SK-N-SH treated with all-trans-retinoic acid at 6 μM for 48 hours (cell line): ENCODE results near the gene FAM118A.

ENCODE experiments used
- ARNTL ChIP-seq: fragments of 450-650 bp; formaldehyde crosslinking; IDR thresholded peaks from 2 replicates; pipeline ENCODE4 v1.5.0; 2020; ENCODE audit warnings: low read depth, mild to moderate bottlenecking, moderate library complexity, borderline replicate concordance
- BACH2 ChIP-seq: fragments of 250-450 bp; sonication (Bioruptor Pico); IDR thresholded peaks from 2 replicates; pipeline ENCODE4 v1.9.0; 2021; ENCODE audit warnings: mild to moderate bottlenecking, borderline replicate concordance
- OSR1 ChIP-seq: fragments of 250-450 bp; sonication (Bioruptor Pico); IDR thresholded peaks from 2 replicates; pipeline ENCODE4 v1.8.0; 2022; ENCODE audit warnings: moderate library complexity, mild to moderate bottlenecking, inconsistent platforms
- POU6F1 ChIP-seq: fragments of 250-450 bp; sonication (Bioruptor Pico); IDR thresholded peaks from 2 replicates; pipeline ENCODE4 v1.8.0; 2021; ENCODE audit warnings: low read depth, mild to moderate bottlenecking, moderate library complexity, borderline replicate concordance
- RARB ChIP-seq: fragments of 250-450 bp; sonication (Bioruptor Pico); IDR thresholded peaks from 2 replicates; pipeline ENCODE4 v1.8.0; 2021; ENCODE audit warnings: mild to moderate bottlenecking, moderate library complexity
- SNAI2 ChIP-seq: fragments of 250-450 bp; sonication (Bioruptor Pico); IDR thresholded peaks from 2 replicates; pipeline ENCODE4 v1.5.0; 2020; ENCODE audit warnings: mild to moderate bottlenecking, moderate library complexity
- TCF4 ChIP-seq: fragments of 250-450 bp; sonication (Bioruptor Pico); IDR thresholded peaks from 2 replicates; pipeline ENCODE4 v1.8.0; 2021; ENCODE audit warnings: mild to moderate bottlenecking, moderate library complexity, borderline replicate concordance
- TOX ChIP-seq: fragments of 250-450 bp; sonication (Bioruptor Pico); IDR thresholded peaks from 2 replicates; pipeline ENCODE4 v1.8.0; 2021; ENCODE audit warnings: mild to moderate bottlenecking, moderate library complexity, borderline replicate concordance
- TSHZ2 ChIP-seq: fragments of 250-450 bp; sonication (Bioruptor Pico); IDR thresholded peaks from 2 replicates; pipeline ENCODE4 v1.5.0; 2020; ENCODE audit warnings: mild to moderate bottlenecking, moderate library complexity
- ZC3H10 ChIP-seq: fragments of 250-450 bp; sonication (Bioruptor Pico); IDR thresholded peaks from 2 replicates; pipeline ENCODE4 v1.5.1; 2021; ENCODE audit warnings: mild to moderate bottlenecking, moderate library complexity
- ZFP3 ChIP-seq: fragments of 250-450 bp; sonication (Bioruptor Pico); IDR thresholded peaks from 2 replicates; pipeline ENCODE4 v1.5.0; 2020; ENCODE audit warnings: mild to moderate bottlenecking, moderate library complexity
- ZNF565 ChIP-seq: fragments of 450-650 bp; formaldehyde crosslinking; conservative IDR thresholded peaks from 2 replicates; pipeline ENCODE4 v1.5.0; 2020; ENCODE audit warnings: low read depth, mild to moderate bottlenecking, moderate library complexity
- TF ChIP-seq, protein P1 (sequence below): fragments of 250-450 bp; sonication (Bioruptor Pico); IDR thresholded peaks from 2 replicates; pipeline ENCODE4 v1.8.0; 2020; ENCODE audit warnings: mild to moderate bottlenecking, moderate library complexity, borderline replicate concordance
- TF ChIP-seq, protein P2 (sequence below): fragments of 250-450 bp; sonication (Bioruptor Pico); IDR thresholded peaks from 2 replicates; pipeline ENCODE4 v1.5.1; 2021; ENCODE audit warnings: mild to moderate bottlenecking, moderate library complexity

- TF ChIP-seq ARNTL (CRISPR knock-in tag) = no peak
- no peak for TF ChIP-seq TCF4 (CRISPR knock-in tag)
- TF ChIP-seq, protein P1, sequence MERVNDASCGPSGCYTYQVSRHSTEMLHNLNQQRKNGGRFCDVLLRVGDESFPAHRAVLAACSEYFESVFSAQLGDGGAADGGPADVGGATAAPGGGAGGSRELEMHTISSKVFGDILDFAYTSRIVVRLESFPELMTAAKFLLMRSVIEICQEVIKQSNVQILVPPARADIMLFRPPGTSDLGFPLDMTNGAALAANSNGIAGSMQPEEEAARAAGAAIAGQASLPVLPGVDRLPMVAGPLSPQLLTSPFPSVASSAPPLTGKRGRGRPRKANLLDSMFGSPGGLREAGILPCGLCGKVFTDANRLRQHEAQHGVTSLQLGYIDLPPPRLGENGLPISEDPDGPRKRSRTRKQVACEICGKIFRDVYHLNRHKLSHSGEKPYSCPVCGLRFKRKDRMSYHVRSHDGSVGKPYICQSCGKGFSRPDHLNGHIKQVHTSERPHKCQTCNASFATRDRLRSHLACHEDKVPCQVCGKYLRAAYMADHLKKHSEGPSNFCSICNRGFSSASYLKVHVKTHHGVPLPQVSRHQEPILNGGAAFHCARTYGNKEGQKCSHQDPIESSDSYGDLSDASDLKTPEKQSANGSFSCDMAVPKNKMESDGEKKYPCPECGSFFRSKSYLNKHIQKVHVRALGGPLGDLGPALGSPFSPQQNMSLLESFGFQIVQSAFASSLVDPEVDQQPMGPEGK (CRISPR knock-in tag) = no peak
- no peak for TF ChIP-seq ZC3H10 (CRISPR knock-in tag)
- no peak for TF ChIP-seq BACH2 (CRISPR knock-in tag)
- TF ChIP-seq ZFP3 (CRISPR knock-in tag) = no peak
- no peak for TF ChIP-seq TSHZ2 (CRISPR knock-in tag)
- no peak for TF ChIP-seq POU6F1 (CRISPR knock-in tag)
- no peak for TF ChIP-seq ZNF565
- no peak for TF ChIP-seq OSR1 (CRISPR knock-in tag)
- no peak for TF ChIP-seq TOX
- TF ChIP-seq RARB (CRISPR knock-in tag) = no peak
- TF ChIP-seq SNAI2 (CRISPR knock-in tag) = no peak
- TF ChIP-seq, protein P2, sequence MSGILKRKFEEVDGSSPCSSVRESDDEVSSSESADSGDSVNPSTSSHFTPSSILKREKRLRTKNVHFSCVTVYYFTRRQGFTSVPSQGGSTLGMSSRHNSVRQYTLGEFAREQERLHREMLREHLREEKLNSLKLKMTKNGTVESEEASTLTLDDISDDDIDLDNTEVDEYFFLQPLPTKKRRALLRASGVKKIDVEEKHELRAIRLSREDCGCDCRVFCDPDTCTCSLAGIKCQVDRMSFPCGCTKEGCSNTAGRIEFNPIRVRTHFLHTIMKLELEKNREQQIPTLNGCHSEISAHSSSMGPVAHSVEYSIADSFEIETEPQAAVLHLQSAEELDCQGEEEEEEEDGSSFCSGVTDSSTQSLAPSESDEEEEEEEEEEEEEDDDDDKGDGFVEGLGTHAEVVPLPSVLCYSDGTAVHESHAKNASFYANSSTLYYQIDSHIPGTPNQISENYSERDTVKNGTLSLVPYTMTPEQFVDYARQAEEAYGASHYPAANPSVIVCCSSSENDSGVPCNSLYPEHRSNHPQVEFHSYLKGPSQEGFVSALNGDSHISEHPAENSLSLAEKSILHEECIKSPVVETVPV (CRISPR knock-in tag) = no peak
These were observed 21.8 kb downstream of the FAM118A start for GRCh38 chr22:45331486-45331885.
